Ureter (tissue), 1 donor: Measurements from ENCODE around the gene GALNT9. TPM values are rescaled to one million over a fixed set of nuclear protein-coding genes. Genes with fewer than 3 reads are reported as not detected.

Experiments
- DNase-seq: peaks from one replicate; pipeline ENCODE4 v3.0.0-alpha.2; 2020; ENCODE audit warnings: low spot score
- total RNA-seq: library from RNA; stranded (reverse); gene quantifications from one replicate; pipeline ENCODE4 v1.2.4, GENCODE V29; 2023
- donor health status: DM: yes; HTN: yes; CAD: no.

The GALNT9 gene
- total RNA-seq, 1 donor from 2014 or later = 0.44 TPM

- no peak for DNase-seq
Observed at GRCh38 chr12:132171293-132171967, 158.0 kb downstream of the GALNT9 start.

GRCh38 chr12:132170637-132171292, 158.6 kb downstream of the GALNT9 start:
- no peak for DNase-seq

GRCh38 chr12:132170094-132170636, 159.2 kb downstream of the GALNT9 start:
- DNase-seq = no peak

DNA sequence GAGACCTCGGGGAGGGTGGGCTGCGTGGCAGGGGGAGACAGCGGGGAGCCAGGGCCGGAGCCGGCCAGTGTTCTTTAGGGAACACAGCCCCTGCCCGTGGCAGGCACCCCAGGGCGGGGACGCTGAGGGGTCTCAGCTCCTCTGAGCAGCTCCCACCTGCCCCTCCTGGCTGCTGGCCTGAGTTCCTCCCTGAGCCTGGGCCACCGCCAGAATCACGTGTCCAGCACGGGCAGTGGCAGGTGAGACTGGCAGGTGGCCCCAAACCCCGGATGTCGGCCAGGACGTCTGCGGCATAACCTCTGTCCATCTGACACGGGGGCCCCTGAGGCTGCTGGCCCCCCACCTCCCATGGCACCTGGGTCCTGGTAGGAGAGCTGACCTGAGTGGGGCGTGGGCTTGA, 160.0 kb downstream of the GALNT9 start:
- no peak for DNase-seq

DNA sequence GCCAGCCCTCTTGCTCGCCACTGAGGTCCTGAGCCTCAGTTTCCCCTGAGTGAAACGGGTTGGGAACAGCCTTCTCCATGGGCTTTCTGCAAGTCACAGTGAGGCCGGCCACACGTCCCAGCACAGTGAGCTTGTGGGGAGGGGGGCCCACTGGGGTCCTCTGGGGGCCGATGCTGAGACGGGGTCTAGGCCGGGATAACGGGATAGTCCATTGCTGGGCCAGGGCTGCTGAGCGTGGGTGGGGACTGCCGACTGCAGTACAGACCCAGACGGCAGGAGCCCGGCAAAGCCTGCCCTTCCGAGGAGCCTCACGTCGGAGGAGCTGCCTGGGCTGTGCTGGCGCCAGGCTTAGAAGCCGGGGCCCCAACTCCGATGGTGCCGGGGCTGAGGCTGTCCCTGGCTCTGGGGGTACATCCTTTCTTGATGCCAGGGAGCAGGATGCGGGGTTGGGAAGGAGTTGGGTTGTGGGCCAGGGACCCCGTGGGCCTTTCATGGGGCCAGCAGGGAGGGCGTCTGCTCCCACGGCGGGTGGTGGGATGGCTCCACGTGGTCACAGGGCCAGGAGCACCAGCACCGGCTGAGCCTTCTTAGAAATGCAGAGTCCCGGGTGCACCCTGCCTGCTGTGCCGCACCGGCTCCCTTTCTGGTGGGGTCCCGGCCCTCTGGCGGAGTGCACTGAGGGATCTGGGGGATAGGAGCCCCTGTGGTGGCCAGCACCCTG, 160.9 kb downstream of the GALNT9 start:
- no peak for DNase-seq

- no peak for DNase-seq
Observed at GRCh38 chr12:132167611-132168310, 161.6 kb downstream of the GALNT9 start.

- no peak for DNase-seq
Observed at GRCh38 chr12:132166801-132167591, 162.4 kb downstream of the GALNT9 start.

GRCh38 chr12:132166093-132166492, 163.3 kb downstream of the GALNT9 start:
- DNase-seq = no peak

- DNase-seq = no peak
Observed at GRCh38 chr12:132165584-132165983, 163.8 kb downstream of the GALNT9 start.

DNA sequence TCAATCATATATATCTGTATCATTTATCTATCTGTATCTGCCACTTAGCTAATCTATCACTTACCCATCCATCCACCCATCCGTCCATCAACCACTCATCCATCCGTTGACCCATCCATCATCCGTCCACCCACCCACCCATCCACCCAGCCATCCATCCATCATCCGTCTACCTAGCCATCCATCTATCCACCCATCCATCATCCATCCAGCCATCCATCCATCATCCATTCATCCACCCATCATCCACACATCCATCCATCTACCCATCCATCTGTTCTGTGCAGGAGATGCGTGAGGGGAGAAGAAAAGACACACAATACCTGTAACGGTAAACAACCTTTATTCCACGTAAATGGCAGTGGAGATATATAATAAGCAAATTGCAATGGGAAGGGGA, 165.0 kb downstream of the GALNT9 start:
- DNase-seq = no peak

DNA sequence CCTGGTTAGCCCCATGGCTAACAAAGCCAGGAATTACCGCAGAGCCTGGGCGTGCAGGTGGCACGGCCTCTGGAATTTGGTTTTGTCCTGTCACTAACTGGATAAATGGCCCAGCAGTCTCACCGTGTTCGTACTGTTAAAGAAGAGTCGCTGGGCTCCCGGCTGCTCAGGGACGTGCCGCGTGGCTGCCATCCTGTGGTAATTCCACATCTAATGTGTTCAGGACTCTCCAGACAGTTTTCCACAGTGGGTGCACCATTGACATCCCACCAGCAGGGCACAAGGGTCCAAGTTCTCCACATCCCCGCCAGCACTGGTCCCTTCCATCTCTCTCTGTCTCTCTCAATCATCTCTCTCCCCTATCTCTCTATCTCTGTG, 165.5 kb downstream of the GALNT9 start:
- DNase-seq = no peak

- no peak for DNase-seq
Observed at GRCh38 chr12:132163041-132163910, 166.1 kb downstream of the GALNT9 start.

DNA sequence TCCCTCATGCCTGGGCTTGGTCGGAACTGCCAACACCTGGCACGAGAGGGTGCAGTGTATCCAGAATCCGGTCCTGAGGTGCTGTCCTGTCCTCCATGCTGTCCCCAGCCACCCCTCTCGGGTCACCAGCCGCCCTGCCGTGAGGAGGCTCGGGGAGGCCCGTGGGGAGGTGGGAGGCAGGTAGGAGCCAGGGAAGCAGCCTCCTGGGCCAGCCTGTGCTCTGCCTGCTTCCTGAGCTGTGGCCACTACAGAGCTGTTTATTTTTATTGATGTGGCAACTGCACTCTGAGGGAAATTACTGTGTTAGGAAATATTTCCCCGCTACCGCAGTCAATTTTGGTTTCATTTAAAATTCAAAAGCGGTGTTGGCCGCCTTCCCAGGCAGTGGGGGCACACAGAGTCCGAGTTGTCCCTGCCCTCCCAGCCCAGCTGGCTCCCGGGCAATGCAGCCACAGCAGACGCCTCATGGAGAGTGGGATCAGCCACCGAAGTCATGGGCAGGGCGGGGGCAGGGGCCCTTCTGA, 166.8 kb downstream of the GALNT9 start:
- no peak for DNase-seq

DNA sequence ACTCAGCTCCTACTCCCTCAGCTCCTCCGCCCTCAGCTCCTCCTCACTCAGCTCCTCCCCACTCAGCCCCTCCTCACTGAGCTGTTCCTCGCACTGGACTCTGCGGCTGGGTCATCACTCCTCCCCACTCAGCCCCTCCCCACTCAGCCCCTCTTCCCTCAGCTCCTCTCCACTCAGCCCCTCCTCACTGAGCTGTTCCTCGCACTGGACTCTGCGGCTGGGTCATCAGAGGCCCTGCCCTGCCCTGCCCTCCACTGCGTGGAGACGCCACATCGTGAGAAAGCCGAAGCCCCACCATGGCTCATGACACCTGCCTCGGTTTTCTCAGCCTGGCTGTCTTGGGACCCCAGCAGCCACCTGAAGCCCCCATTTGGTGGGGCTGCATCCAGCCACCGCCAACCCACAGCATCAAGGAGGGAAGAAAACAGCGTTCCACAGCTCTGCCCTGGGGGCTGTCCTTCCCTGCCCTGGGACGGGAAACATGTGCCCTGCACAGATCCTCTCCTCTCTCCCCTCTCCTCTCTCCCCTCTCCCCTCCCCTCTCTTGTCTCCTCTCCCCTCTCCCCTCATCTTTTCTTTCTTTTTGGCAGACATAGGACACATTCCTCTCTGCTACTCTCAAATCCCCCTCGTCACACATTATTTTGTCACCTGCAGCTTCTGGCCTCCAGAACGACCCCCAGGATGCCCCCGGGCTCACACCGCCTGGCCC, 167.4 kb downstream of the GALNT9 start:
- DNase-seq = no peak

- no peak for DNase-seq
Observed at GRCh38 chr12:132161036-132161781, 168.2 kb downstream of the GALNT9 start.

GRCh38 chr12:132160601-132161035, 168.8 kb downstream of the GALNT9 start:
- no peak for DNase-seq

DNA sequence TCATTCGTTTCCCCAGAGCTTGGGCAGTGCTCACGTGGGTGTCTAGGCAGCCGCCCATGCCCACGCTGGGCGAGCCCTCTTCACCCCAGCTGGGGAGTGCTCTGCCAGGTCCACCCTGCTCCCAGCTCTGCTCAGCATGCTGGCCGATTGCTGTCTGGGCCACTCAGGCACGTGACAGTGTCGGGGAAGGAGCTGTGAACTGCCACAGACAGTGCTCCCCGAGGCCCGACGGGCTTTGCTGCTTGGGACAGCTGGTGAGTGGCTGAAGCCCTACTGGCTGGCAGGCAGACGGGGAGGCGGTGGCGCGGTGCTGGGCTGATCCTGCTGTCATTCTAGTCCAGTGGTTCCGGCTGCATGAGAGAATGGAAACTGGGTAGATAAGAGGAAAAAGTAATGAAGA, 169.4 kb downstream of the GALNT9 start:
- no peak for DNase-seq

- DNase-seq = no peak
Observed at GRCh38 chr12:132159555-132160003, 169.8 kb downstream of the GALNT9 start.
